ENCODE measurements around the gene KRTAP5-2. TPM values are rescaled to one million over a fixed set of nuclear protein-coding genes. Genes with fewer than 3 reads are reported as not detected.

KRTAP5-2 gene
- total RNA-seq (2011; cell fraction: chromatin; rRNA removed; ENCODE audit: low replicate concordance): not detected in 2 replicates
- not detected in 2 replicates for total RNA-seq (2011; cell fraction: nucleolus; rRNA removed)
- total RNA-seq (2011; cell fraction: nucleoplasm; rRNA removed): not detected in 2 replicates
- total RNA-seq (2014; rRNA removed) (not detected in 2 replicates), total RNA-seq (2014; rRNA removed; fragmentation: Illumina TruSeq; extraction: Trizol) (not detected in 2 replicates), total RNA-seq (2015; rRNA removed; fragmentation: Illumina TruSeq; extraction: Trizol) (not detected in 2 replicates), total RNA-seq (2021) (not detected in 2 replicates), polyA plus RNA-seq (2011; rRNA removed) (not detected in 2 replicates), polyA plus RNA-seq (2014; fragmentation: Illumina TruSeq; extraction: Trizol) (not detected in 2 replicates), polyA plus RNA-seq (2014; fragmentation: Nextera tagmentation; extraction: Ambion mirVana) (not detected), polyA plus RNA-seq (2014; rRNA removed) (not detected in 2 replicates), polyA minus RNA-seq (2011; rRNA and poly(A)+ RNA removed) (not detected in 2 replicates), Bru-seq, nascent RNA (not detected), BruChase-seq, experiment 1, labeled RNA remaining after a 2-hour chase (not detected), BruChase-seq, experiment 2, labeled RNA remaining after a 6-hour chase (not detected)
- not detected in 2 replicates for polyA plus RNA-seq (2011; cell fraction: cytosol; rRNA removed)
- not detected in 2 replicates for polyA plus RNA-seq (2011; cell fraction: nucleus; rRNA removed)
- not detected in 2 replicates for polyA plus RNA-seq (2012)
- polyA minus RNA-seq (2011; cell fraction: cytosol; rRNA and poly(A)+ RNA removed): not detected in 2 replicates
- not detected in 2 replicates for polyA minus RNA-seq (2011; cell fraction: nucleus; rRNA and poly(A)+ RNA removed)
- long read RNA-seq, experiment 1: 0 reads
- long read RNA-seq, experiment 2: 0 reads
- long read RNA-seq, experiment 3: 0 reads

DNA sequence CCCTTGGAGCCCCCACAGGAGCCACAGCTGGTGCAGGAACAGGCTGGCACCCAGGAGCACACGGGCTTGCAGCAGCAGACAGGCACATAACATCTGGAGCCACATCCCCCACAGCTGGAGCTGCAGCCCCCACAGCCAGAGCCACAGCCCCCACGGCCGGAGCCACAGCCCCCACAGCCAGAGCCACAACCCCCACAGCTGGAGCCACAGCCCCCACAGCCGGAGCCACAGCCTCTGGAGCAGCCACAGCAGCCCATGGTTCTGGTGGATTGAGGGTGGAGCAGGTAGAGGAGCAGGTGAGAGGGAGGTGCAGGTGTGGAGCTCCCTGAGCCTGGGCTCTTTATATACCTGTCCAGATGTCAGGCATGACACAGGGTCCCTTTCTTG, at the start of gene KRTAP5-2:
TSS of gene KRTAP5-2 (minus strand) at position 301 of the 387 bp plus-strand sequence. CDS start at position 257, 44 bp downstream.
- ChIA-PET POLR2A (no interaction called here), CTCF (ENCODE audit: low intra/inter-chr PET ratio) (no interaction called here)
- intact Hi-C loops (cut with micrococcal nuclease): no loop called here
- no peak within 1 kb of the TSS for H3K4me3 ChIP-seq
- H2AFZ ChIP-seq (ENCODE audit: low read depth, low read length): no peak within 1 kb of the TSS
- FAIRE-seq: no peak
- peaks cover 4% of the 10 kb centered on the region; the same call in 1 of the 2 replicates for H4K20me1 ChIP-seq (replicated peaks; ENCODE audit: control insufficient read depth, insufficient read depth, low read length)
- in situ Hi-C loops (cut with MboI): no loop called here
- TF ChIP-seq CHD7 (IDR thresholded peaks at IDR 0.05; ENCODE audit: low read depth, low read length) (no peak), POLR2A (conservative IDR thresholded peaks at IDR 0.05) (no peak), HMBOX1 (IDR thresholded peaks at IDR 0.05) (no peak), DDX20 (tag; IDR thresholded peaks at IDR 0.05; ENCODE audit: low read depth) (no peak)
- no peak for ATAC-seq
- no peak within 1 kb of the TSS for H3K27ac ChIP-seq (ENCODE audit: extremely low read depth, low read depth, low read length)
- H3K36me3 ChIP-seq (ENCODE audit: control insufficient read depth, insufficient read depth, low read length): no peaks in the 10 kb centered on the region
- WGBS (ENCODE audit: insufficient coverage, low coverage, missing lambda C conversion rate): 0% methylated on average over 2 of the region's 4 CpGs
- BruUV-seq (replicated peaks): no TSS peak
- no peaks in the 10 kb centered on the region for H3K79me2 ChIP-seq (ENCODE audit: control insufficient read depth, insufficient read depth, low read length)
- H3K27me3 ChIP-seq (ENCODE audit: control insufficient read depth in 2 of 2, insufficient read depth in 2 of 2, low read length in 2 of 2): peaks cover 9 to 21% of the 10 kb centered on the region in 2 experiments; a peak in 3 of 5 replicates
- H3K4me2 ChIP-seq (ENCODE audit: insufficient read depth, low read length): no peak within 1 kb of the TSS
- no peak within 1 kb of the TSS for H3K9ac ChIP-seq (ENCODE audit: insufficient read depth in 1 of 2, low read depth in 2 of 2, low read length in 2 of 2)
- H3K4me1 ChIP-seq (replicated peaks in 1 of 2; ENCODE audit: control insufficient read depth in 2 of 2, insufficient read depth in 2 of 2, low read length in 2 of 2): no peaks in the 10 kb centered on the region
- no peaks in the 10 kb centered on the region for H3K9me3 ChIP-seq (replicated peaks; ENCODE audit: control insufficient read depth, insufficient read depth, low read depth, low read length)
- H3K9me1 ChIP-seq (ENCODE audit: control insufficient read depth, insufficient read depth, low read length): no peaks in the 10 kb centered on the region
- DNase-seq (ENCODE audit: extremely low read depth in 1 of 4, low spot score in 3 of 4): no peak

Measured in K562 (cell line).